GM18907 (cell line): Measurements from ENCODE around the gene UQCRC1.
A peak's percentile ranks its signal among the peaks of the same experiment; 100 is the strongest.

Experiments used
- ATAC-seq: cut with Tn5 transposase; IDR thresholded peaks from one replicate; pipeline ENCODE4 v1.9.1; 2021; ENCODE audit warnings: mild to moderate bottlenecking, moderate library complexity; ENCODE audit not compliant: unreplicated experiment

Gene UQCRC1

DNA sequence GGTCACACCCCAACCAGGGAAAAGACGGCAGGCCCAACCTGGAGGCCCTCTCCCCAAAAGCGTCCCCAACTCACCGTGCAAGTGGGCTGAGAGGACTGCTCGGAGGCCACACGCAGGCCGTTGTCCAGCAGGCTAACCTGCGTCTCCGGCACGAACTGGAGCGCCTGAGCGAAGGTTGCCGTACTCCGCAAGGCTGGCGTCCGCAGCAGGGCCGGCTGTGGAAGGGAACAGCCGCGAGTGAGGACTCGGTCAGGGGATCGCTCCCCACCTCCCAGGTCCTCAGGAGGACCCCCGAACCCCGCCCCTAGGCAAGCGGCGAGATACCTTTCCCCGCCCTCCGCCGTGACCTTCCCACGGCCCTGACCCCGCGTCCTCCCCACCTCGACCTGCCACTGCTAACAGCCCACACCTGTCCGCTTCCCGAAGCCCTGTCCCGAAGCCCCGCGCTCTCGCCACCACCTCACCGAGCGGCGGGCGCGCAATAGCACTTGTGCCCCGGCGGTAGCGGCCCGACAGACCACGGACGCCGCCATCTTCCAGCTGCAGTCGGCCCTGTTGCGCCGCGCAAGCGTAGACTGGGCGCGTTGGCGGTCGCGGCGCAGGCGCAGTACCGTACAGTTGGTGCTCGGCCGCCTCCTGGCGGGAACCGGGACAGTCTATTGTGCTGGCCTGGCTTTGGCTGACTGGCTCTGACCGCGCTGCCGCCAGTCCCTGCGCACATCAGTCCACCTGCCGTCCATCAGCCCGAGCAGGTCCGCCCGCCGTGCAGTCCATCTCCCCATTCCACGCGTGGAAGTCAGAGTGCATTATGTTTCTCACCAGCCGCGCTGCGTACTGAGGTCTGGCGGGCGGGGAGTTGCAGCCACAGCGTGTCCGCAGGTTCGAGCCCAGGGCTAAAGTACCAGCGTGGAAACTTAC is at the start of gene UQCRC1:
Gene UQCRC1, minus strand, starts transcription at position 559 of the 918 bp plus-strand sequence. Its CDS starts 26 bp downstream, at position 533.
- ATAC-seq: peak; percentile 91

- ATAC-seq: no peak
Measured at GRCh38 chr3:48656841-48657281, 47.4 kb upstream of the UQCRC1 start.

GRCh38 chr3:48656061-48656840 is 46.8 kb upstream of the UQCRC1 start:
- peak; percentile 45 for ATAC-seq

DNA sequence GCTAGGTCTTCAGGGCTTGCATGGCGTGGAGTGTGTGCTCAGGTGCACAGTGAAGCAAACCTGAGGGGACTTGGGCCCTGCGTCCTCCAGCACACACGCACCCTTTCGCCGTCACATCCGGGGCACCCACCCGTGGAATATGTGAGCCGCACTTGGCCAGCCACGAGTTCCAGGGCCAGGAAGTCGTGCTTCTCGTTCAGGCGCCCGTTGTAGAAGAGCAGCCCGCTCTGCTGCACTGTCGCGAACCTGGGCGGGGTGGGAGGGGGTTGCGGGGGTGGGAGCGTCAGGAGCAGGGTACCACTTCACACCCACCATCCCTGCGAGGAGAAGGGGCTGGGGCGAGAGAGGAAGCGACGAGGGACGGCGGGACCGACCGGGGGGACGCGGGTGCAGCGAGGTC is 46.2 kb upstream of the UQCRC1 start:
- no peak for ATAC-seq

GRCh38 chr3:48655063-48655462 is 45.6 kb upstream of the UQCRC1 start:
- ATAC-seq: no peak

DNA sequence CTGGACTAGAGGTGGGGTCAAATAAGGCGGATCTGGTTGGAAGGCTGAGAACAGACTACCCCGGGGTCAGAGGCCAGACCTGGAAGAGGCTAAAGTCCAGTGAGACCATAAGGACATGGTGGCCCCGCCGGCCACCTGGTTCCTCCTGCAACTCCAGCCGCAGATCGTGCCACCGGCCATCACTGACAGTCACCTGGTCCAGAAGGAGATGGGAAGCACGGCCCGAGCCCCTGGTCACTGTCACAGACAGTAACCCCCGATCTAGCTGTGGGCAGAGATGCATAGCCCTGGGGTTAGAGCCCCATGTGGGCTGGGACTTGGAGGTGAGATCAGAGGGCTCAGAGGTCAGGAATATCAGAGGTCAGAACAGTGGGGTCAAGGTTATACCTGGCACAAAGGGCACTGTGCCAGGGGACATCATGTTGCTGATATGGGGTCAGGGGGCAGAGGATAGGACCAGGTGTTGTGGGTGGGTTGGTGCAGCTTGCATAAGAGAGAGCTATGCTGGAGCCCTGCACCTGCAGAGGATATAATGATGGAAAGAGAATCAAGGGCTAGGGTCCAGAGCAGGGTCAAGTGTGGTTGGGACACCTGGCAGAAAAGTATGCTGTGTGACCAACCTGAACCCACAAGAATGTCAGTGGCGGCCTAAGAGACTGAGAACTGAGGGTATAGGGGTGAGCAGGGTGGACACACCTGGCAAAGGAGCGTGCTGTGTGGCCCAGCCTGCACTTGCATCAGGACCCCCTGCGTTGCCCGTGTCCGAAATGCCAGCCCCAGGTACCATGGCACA is 43.7 kb upstream of the UQCRC1 start:
- no peak for ATAC-seq

DNA sequence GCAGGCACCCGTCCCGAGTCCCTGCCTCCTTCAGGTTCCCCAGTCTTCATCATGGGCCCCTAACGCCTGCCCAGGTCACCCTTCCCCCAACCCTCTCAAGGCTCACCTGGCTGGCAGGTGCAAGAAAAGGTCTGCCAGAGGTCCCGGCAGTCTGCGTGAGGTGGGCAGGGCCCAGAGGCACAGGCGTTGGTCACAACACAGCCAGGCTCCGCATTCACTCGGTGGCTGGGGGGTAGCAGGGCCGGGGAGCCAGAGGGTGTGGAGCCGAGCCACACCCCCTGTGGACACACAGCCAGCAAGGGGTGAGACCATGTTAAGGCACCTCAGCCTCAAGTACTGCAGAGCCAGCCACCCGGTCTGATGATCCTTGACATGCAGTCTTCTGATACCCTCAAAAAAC is 42.3 kb upstream of the UQCRC1 start:
- ATAC-seq: no peak

GRCh38 chr3:48650723-48651122 is 41.3 kb upstream of the UQCRC1 start:
- no peak for ATAC-seq

GRCh38 chr3:48648188-48648850 is 38.9 kb upstream of the UQCRC1 start:
- ATAC-seq: no peak

DNA sequence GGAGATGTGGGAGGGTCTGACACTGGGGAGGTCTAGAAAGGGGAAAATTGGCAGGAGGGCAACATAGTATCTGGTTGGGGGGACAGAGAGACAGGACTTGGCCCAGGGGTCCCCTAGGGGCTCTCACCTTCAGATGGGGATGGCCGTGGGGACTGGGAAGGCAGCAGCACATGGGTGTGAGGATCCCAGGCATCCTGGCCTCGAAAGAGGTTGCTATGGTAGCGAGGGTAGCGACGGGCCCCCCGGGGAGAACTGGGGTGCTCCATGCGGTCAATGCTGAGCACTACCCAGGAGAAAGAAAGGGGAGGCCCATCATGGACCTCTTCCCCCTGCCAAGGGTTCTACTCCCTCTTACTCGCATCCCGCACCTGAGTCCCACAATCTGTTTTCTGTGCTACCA is 38.3 kb upstream of the UQCRC1 start:
- no peak for ATAC-seq

- no peak for ATAC-seq
Measured at GRCh38 chr3:48644898-48645760, 35.7 kb upstream of the UQCRC1 start.

DNA sequence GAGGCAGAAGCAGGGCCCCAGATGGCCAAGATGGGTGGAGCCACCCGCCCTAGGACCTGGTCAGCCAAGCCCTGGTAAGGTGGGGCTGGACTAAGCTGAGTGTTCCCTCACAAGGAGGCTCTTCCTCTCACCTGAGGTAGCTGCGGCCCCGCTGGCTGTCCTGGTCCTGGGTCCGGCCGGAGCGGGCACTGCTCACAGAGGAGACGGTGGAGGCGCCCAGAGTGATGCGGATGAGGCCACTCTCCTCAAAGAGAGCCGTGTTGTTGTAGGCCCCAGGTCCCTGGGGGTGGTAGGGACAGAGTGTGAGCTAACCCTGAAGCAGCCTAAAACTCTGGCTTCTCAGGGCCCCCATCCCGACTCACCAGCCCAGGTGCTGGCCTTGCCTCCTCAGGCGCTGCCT is 33.2 kb upstream of the UQCRC1 start:
- ATAC-seq: no peak

GRCh38 chr3:48641396-48641795 is 31.9 kb upstream of the UQCRC1 start:
- no peak for ATAC-seq

DNA sequence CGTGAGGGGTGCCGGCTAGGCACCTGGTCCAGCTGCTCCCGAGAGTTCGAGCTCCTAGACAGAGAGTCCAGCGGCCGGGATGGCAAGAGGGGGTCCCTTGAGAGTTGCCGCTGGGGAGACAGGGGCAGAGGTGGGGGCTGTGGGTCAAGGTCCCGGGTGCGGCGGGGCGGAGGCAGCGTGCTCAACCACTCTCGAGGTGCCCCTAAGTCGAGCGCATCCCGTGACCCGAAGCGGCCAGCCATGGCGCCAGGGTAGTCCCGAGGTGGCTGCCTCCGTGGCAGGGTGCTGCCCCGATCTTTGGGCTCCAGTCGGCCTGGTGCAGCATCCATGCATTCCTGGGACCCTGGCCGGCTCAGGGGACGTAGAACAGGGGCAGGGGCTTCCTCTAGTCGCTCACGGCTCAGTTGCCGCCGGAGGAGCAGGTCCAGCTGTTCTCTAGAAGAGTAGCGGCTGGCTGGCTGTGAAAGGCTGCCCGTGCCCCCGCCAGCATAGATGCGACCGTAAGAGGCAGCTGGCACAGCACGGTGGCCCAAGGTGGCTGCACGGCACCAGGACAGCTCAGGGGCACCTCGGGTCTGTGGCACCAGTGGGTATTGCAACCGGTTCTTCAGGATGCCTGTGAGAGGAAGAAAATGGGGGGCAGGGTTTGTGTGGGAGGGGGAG is 30.6 kb upstream of the UQCRC1 start:
- ATAC-seq: no peak

- no peak for ATAC-seq
Measured at GRCh38 chr3:48637305-48637704, 27.9 kb upstream of the UQCRC1 start.

GRCh38 chr3:48636149-48636655 is 26.8 kb upstream of the UQCRC1 start:
- ATAC-seq: no peak

DNA sequence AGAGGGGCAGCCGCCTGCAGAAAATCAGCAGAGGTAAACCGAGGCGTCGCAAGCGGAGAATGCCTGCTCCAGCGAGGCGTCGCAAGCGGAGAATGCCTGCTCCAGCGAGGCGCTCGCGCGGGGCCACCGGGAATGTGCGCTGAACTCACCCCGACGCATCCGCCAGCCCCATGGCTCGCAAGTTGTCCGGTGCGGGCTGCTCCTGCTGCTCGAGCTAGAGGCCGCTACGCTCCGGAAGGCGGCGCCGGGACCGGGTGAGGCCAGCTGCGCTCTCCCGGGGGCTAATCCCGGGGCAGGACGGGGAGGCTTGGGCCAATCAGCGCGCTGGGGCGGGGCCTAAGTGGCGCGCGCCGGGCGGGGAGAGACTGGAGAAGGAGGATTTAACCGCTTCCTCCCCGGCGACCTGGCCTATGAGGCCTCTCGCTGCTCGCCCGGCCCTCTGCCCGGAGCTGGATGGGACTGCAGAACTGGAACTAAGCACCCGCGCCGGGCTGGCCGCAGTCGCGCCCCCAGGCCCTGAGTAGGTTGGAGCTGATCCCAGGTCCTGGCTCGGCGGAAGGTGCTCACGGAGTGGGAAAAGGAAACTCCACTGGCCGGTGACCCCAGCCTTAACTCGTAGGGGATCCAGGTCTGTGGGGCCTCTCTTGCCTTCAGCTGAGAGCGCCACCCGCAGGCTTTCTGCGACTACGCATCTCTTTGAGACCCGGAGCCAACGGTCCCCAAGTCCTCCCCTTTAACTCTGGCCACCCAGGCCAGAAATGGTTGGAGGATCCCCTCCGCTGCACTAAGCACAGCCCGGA is 26.0 kb upstream of the UQCRC1 start, which contains the start of gene SLC26A6:
Gene SLC26A6, minus strand, starts transcription at position 240 of the 800 bp plus-strand sequence. Its CDS starts 68 bp downstream, at position 172.
- peak; percentile 90 for ATAC-seq
